Adrenal gland (tissue), 12 donors: Measurements from ENCODE around the gene MYO7A. TPM values are rescaled to one million over a fixed set of nuclear protein-coding genes. Genes with fewer than 3 reads are reported as not detected.
"Not testable (repeated sequence)": the region's sequence is repeated elsewhere in the genome, so short reads cannot be mapped to it uniquely, and the experiment has no call there.

ENCODE experiments used
- DNase-seq, 7 donors: peaks; one replicate each; pipeline ENCODE4 v3.0.0-alpha.2; 2019 to 2020
- H3K27ac ChIP-seq, 5 donors: fragments of 200-600 bp; sonication (generic) in 4 of 5; 1 replicate in 3 of 5; 2 replicates in 2 of 5; pipeline versions ENCODE4 v1.5.1 to v1.8.0; 2016 to 2020; ENCODE audit warnings: mild to moderate bottlenecking in 1 of 5
- H3K27me3 ChIP-seq: fragments of 200-600 bp; 2 replicates; pipeline ENCODE4 v1.8.0; 2021
- H3K36me3 ChIP-seq, 2 donors: fragments of 200-600 bp; replicated peaks in 1 of 2; 1 replicate in 1 of 2; 2 replicates in 1 of 2; pipeline versions ENCODE4 v1.5.1 to v1.8.0; 2018 to 2022
- H3K4me1 ChIP-seq, 2 donors: fragments of 200-600 bp; replicated peaks in 1 of 2; 1 replicate in 1 of 2; 2 replicates in 1 of 2; pipeline versions ENCODE4 v1.5.1 to v1.8.0; 2018 to 2021
- H3K4me3 ChIP-seq, 4 donors: fragments of 200-600 bp; sonication (generic) in 3 of 4; one replicate each; pipeline ENCODE4 v1.5.1; 2016 to 2018
- H3K9me3 ChIP-seq, 3 donors: fragments of 200-600 bp; sonication (generic) in 1 of 3; replicated peaks in 1 of 3; 1 replicate in 2 of 3; 2 replicates in 1 of 3; pipeline versions ENCODE4 v1.5.1 to v1.8.0; 2016 to 2021
- POLR2A ChIP-seq, 2 donors: fragments of 450-650 bp; IDR thresholded peaks; one replicate each; pipeline ENCODE4 v1.6.1; 2017; ENCODE audit warnings: antibody characterized with exemption in 2 of 2, mild to moderate bottlenecking in 2 of 2, moderate library complexity in 1 of 2
- WGBS, 4 donors: extraction: QIAGEN DNeasy Blood & Tissue Kit in 2 of 4; methylation state at CpG; one replicate each; pipeline versions ENCODE4 v1.1.5 to v1.1.7; 2013 to 2017; 5-methylcytosine and 5-hydroxymethylcytosine counted together
- intact Hi-C, 2 donors: fragments of 100-400 bp; cut with DNase I; formaldehyde crosslinking; loops; one replicate each; pipeline versions ENCODE4 v1.14.1 to v1.15.0; 2022 to 2023
- polyA plus RNA-seq, 3 donors: library from polyadenylated mRNA; stranded (reverse); fragments of 200-250 nt in 2 of 3; fragments of 350-450 nt in 1 of 3; fragmentation: Illumina TruSeq in 1 of 3; extraction: RNeasy Lipid Tissue Mini Kit (QIAGEN cat#74804) in 1 of 3; gene quantifications; one replicate each; pipeline ENCODE4 v1.2.3, GENCODE V29; 2013 to 2014
- total RNA-seq, 9 donors: library from RNA; depleted of rRNA in 4 of 9; stranded (reverse); fragments of >200 nt in 4 of 9; fragments of 120-200 nt in 1 of 9; fragmentation: NEBNext Ultra II Directional in 1 of 9; extraction: Animal tissue kit (Norgen Biotek cat#: 25700) in 1 of 9; gene quantifications; one replicate each; pipeline versions ENCODE4 v1.1.0 to v1.2.4, GENCODE V29; 2013 to 2023
- TF ChIP-seq, protein P1 (sequence below), 6 experiments: fragments of 450-650 bp in 4 of 6; fragments of 200-600 bp in 2 of 6; sonication (generic) in 1 of 6; IDR thresholded peaks; 1 replicate in 5 of 6; 2 replicates in 1 of 6; pipeline versions ENCODE4 v1.5.1 to v1.8.0; 2016 to 2021; ENCODE audit warnings: antibody characterized with exemption in 6 of 6, mild to moderate bottlenecking in 2 of 6, moderate library complexity in 1 of 6
- donor health status: healthy with polysubstance abuse.
- donor health status: Bipolar disorder and iron deficiency.
- donor health status: DM: yes; HTN: yes; CAD: no.
- donor health status: DM: no; HTN: no; CAD: no.
- donor health status: DM: no; HTN: no; CAD: no.
- donor health status: DM: yes; HTN: yes; CAD: no.

MYO7A gene
- total and polyA plus RNA-seq, 12 donors = 5.5 to 175 (median 91.6) TPM

DNA sequence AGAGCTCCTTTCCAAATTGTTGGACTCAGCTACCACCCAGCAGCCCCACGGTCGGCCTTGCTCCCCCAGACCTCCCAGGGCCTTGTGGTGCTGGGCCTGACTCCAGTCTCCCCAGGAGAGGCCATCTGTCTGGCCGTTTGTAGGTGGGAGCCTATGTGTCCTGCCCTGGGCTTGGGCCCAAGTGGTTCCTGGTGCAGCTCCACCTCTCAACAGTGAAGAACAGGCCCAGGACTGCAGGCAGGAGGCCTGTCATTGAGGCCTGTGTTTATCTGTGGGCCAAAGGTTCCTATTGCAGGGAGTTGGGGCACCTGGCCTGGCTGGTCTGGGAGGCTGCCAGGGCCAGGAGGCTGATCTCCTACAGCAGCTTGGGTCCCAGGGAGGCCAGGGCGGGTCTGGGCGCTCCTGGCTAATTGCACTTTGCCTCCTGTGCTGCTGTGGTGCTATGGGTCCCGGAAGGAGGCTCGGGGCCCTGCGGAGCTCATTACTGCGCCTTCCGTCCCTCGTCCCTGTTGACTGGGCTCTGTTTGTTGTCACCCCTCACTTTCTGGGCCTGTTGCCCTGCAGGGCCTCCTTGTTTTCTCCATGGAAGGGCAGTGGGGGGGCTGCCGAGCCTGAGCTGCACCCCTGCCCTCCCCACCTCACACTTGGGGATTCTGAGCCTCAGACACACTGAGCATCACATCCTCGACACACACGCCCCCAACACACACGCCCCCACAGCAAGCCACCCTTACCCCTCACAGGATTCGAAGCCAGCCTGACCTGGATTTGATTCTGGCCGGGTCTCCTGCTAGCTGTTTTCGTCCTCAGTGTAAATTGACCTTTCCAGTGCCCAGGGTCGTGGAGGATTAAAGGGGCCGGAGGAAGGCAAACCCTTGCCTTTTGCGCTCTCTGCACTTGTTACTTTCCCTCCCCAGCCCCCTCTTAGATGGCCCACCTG is 32.2 kb upstream of the MYO7A start:
- intact Hi-C loops = no loop called here
- TF ChIP-seq POLR2A (IDR thresholded peaks at IDR 0.05) = no peak
- TF ChIP-seq, protein P1, sequence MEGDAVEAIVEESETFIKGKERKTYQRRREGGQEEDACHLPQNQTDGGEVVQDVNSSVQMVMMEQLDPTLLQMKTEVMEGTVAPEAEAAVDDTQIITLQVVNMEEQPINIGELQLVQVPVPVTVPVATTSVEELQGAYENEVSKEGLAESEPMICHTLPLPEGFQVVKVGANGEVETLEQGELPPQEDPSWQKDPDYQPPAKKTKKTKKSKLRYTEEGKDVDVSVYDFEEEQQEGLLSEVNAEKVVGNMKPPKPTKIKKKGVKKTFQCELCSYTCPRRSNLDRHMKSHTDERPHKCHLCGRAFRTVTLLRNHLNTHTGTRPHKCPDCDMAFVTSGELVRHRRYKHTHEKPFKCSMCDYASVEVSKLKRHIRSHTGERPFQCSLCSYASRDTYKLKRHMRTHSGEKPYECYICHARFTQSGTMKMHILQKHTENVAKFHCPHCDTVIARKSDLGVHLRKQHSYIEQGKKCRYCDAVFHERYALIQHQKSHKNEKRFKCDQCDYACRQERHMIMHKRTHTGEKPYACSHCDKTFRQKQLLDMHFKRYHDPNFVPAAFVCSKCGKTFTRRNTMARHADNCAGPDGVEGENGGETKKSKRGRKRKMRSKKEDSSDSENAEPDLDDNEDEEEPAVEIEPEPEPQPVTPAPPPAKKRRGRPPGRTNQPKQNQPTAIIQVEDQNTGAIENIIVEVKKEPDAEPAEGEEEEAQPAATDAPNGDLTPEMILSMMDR (IDR thresholded peaks at IDR 0.05) = no peak
- Histone ChIP-seq H3K9me3 (no peaks in the 10 kb centered on the region), H3K4me3 (no peak overlapping the region), H3K4me1 (no peaks in the 10 kb centered on the region), H3K27me3 (no peaks in the 10 kb centered on the region), H3K36me3 (no peaks in the 10 kb centered on the region), H3K27ac (no peak overlapping the region)
- no peak for DNase-seq
- WGBS, 4 donors = 83 to 91% (median 90%) methylated on average over 16 to 21 of the region's 21 CpGs

DNA sequence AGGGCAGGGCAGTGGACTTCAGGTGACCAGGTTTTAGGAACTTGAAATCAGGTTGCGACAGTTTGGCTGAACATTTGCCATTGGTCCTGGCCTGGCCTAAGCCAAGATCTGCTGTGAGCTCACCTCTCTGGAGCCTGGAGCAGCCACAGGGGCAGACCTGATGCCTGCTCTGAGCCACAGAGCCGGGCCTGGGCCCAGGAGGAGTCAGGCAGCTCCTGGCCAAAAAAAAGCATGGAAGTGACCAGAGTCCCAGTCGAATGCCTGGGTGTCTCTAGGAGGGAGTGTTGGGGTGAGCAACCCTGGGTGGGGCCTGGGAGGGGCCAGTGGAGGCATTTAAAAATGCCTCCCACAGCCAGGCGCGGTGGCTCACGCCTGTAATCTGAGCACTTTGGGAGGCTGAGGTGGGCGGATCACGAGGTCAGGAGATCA is 31.4 kb upstream of the MYO7A start:
- H3K9me3 ChIP-seq = no peaks in the 10 kb centered on the region
- DNase-seq = no peak
- no peaks in the 10 kb centered on the region for H3K4me1 ChIP-seq
- no peaks in the 10 kb centered on the region for H3K36me3 ChIP-seq
- WGBS, 4 donors = 91 to 97% (median 92%) methylated on average over 6 to 8 of the region's 8 CpGs
- intact Hi-C loops = no loop called here
- H3K4me3 ChIP-seq = no peak overlapping the region
- TF ChIP-seq, protein P1 (IDR thresholded peaks at IDR 0.05) = no peak
- no peak for TF ChIP-seq POLR2A (IDR thresholded peaks at IDR 0.05)
- H3K27ac ChIP-seq = no peak overlapping the region
- H3K27me3 ChIP-seq = no peaks in the 10 kb centered on the region

DNA sequence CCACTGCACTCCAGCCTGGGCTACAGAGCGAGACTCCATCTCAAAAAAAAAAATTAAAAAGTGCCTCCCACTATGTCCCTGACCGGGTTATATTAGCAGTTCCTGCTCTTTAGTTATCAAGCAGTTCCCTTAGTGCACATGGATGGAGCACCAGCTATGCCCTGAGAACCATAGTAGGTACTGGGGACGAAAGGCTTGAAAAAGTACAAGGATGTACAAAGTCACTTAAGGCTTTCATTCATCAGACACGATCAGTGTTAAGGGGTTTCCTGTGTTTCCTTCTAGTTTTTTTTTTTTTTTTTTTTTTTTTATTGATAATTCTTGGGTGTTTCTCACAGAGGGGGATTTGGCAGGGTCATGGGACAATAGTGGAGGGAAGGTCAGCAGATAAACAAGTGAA is 30.9 kb upstream of the MYO7A start:
- H3K4me1 ChIP-seq, H3K4me3 ChIP-seq, H3K27me3 ChIP-seq, intact Hi-C loops, H3K27ac ChIP-seq, H3K36me3 ChIP-seq, DNase-seq, H3K9me3 ChIP-seq: not testable (repeated sequence)
- 59 to 89% (median 86%) methylated on average over 4 of the region's 4 CpGs for WGBS, 4 donors

DNA sequence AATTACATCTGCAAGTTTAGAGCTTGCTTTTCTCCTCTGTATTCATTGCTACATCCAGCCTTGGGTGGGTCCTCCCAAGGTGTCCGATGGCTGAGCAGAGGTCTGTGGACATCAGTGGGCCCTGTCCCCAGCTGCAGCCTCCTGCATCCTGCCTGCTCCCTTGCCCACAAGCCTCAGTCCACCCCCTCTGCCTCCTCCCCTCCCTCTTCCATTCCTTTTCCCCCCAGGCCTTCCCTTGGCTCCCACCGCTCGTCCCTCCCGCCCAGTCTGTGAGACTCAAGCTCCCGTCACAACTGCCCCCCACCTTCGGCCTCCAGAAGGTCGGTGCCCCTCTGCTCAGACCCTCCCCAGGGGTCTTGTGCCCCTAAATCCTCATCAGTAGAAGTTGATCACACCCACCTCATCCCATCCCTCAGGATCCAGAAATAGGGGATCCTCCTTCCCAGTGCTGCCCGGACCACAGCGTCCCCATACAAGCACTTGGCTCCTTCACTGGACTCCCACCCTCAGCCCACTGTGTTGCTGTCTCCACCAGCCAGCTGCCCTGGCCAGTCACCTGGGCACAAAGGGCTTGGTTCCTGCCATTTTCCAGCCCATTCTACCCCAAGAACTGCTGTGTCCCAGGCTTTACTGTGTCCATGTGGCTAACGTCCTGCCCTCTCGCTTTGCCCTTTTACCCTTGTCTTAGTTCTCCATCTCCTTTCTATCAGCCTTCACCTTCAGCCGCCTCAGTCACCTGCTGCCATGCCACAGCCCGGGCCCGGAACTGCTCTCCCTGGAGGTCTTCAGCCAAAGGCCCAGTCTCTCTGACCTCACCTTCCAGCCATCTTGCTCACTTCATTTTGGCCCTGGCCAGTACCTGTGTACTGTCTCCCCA is 27.6 kb upstream of the MYO7A start:
- Histone ChIP-seq H3K9me3 (no peaks in the 10 kb centered on the region), H3K4me1 (peaks cover under 1 to 9% of the 10 kb centered on the region in 2 donors), H3K27me3 (no peaks in the 10 kb centered on the region), H3K4me3 (no peak overlapping the region), H3K27ac (no peak overlapping the region), H3K36me3 (no peaks in the 10 kb centered on the region)
- DNase-seq = no peak
- TF ChIP-seq, protein P1 (IDR thresholded peaks at IDR 0.05) = no peak
- no peak for TF ChIP-seq POLR2A (IDR thresholded peaks at IDR 0.05)
- WGBS, 4 donors = 96 to 98% (median 98%) methylated on average over 14 of the region's 14 CpGs
- intact Hi-C loops = no loop called here
